Uterus (tissue), 4 donors: ENCODE results near the gene CMC4. TPM values are rescaled to one million over a fixed set of nuclear protein-coding genes. Genes with fewer than 3 reads are reported as not detected.

Source experiments
- DNase-seq, 2 donors: peaks; one replicate each; pipeline ENCODE4 v3.0.0-alpha.2; 2019 to 2020
- H3K27ac ChIP-seq, 2 donors: fragments of 200-600 bp; sonication (generic); 1 replicate in 1 of 2; 2 replicates in 1 of 2; pipeline ENCODE4 v1.5.1; 2016 to 2018
- H3K27me3 ChIP-seq, 2 donors: fragments of 200-600 bp; sonication (generic); one replicate each; pipeline ENCODE4 v1.5.1; 2018 to 2019; ENCODE audit warnings: control low read depth in 1 of 2
- H3K36me3 ChIP-seq, 2 donors: fragments of 200-600 bp; sonication (generic); one replicate each; pipeline ENCODE4 v1.5.1; 2019; ENCODE audit warnings: control low read depth in 1 of 2
- H3K4me1 ChIP-seq, 2 donors: fragments of 200-600 bp; sonication (generic); one replicate each; pipeline ENCODE4 v1.5.1; 2018 to 2019; ENCODE audit warnings: control low read depth in 1 of 2
- H3K4me3 ChIP-seq, 2 donors: fragments of 200-600 bp; sonication (generic); 1 replicate in 1 of 2; 2 replicates in 1 of 2; pipeline ENCODE4 v1.5.1; 2018 to 2019; ENCODE audit warnings: mild to moderate bottlenecking in 1 of 2
- H3K9me3 ChIP-seq, 2 donors: fragments of 200-600 bp; sonication (generic); one replicate each; pipeline ENCODE4 v1.5.1; 2019; ENCODE audit warnings: control low read depth in 1 of 2
- CTCF ChIP-seq, 4 experiments: fragments of 200-600 bp in 2 of 4; fragments of 450-650 bp in 2 of 4; sonication (generic) in 2 of 4; IDR thresholded peaks; one replicate each; pipeline ENCODE4 v1.5.1; 2016 to 2019; ENCODE audit warnings: antibody characterized with exemption in 4 of 4, mild to moderate bottlenecking in 2 of 4, moderate library complexity in 1 of 4
- POLR2A ChIP-seq, 2 donors: fragments of 450-650 bp; IDR thresholded peaks; one replicate each; pipeline ENCODE4 v1.6.1; 2016; ENCODE audit warnings: antibody characterized with exemption in 2 of 2, mild to moderate bottlenecking in 1 of 2, moderate library complexity in 1 of 2
- intact Hi-C: fragments of 100-400 bp; cut with DNase I; formaldehyde crosslinking; loops from one replicate; pipeline ENCODE4 v1.15.1; 2023; ENCODE audit warnings: low total_unique reads
- total RNA-seq, 4 donors: library from RNA; depleted of rRNA in 3 of 4; stranded (reverse); fragments of >200 nt in 3 of 4; gene quantifications; one replicate each; pipeline versions ENCODE4 v1.1.0 to v1.2.4, GENCODE V29; 2014 to 2023
- donor health status: DM: yes; HTN: yes; CAD: no.

CMC4 gene
- 10 to 100 TPM in 2 of 4 donors, 1 to 10 TPM in 2; 7.3 to 53.5 (median 12.2) TPM for total RNA-seq

- no peaks in the 10 kb centered on the region for H3K4me1 ChIP-seq
- no peaks in the 10 kb centered on the region for H3K9me3 ChIP-seq
- H3K27me3 ChIP-seq, result no peaks in the 10 kb centered on the region
- H3K4me3 ChIP-seq, result peak within 1 kb of the TSS; percentile 47 to 54
- peak within 1 kb of the TSS; percentile 79 to 92 for H3K27ac ChIP-seq
- intact Hi-C loops, result no loop called here
- no peak for TF ChIP-seq CTCF (IDR thresholded peaks at IDR 0.05)
- peak; percentile 37 to 69 for TF ChIP-seq POLR2A (IDR thresholded peaks at IDR 0.05)
- no peaks in the 10 kb centered on the region for H3K36me3 ChIP-seq
- DNase-seq, result peak; percentile 74 to 77
Measured at GRCh38 chrX:155070975-155071693, at the start of gene CMC4, which contains the start of the genes BRCC3 and MTCP1. CMC4 (minus strand) TSS chrX:155071136; CDS start chrX:155064023, 7,113 bp downstream. BRCC3 (plus strand) TSS chrX:155071508; CDS start chrX:155071528, 20 bp downstream. MTCP1 (minus strand) TSS chrX:155071136; CDS start chrX:155066010, 5,126 bp downstream.

- Histone ChIP-seq H3K4me3 (no peak overlapping the region), H3K27me3 (no peaks in the 10 kb centered on the region), H3K9me3 (no peaks in the 10 kb centered on the region), H3K36me3 (no peaks in the 10 kb centered on the region), H3K27ac (no peak overlapping the region), H3K4me1 (no peaks in the 10 kb centered on the region)
- intact Hi-C loops, result no loop called here
- no peak for DNase-seq
- TF ChIP-seq POLR2A (IDR thresholded peaks at IDR 0.05), result no peak
- no peak for TF ChIP-seq CTCF (IDR thresholded peaks at IDR 0.05)
Measured at GRCh38 chrX:155115174-155115819, 44.4 kb upstream of the CMC4 start.

GRCh38 chrX:155113097-155113496, 42.2 kb upstream of the CMC4 start:
- TF ChIP-seq CTCF (IDR thresholded peaks at IDR 0.05), result no peak
- no peak for TF ChIP-seq POLR2A (IDR thresholded peaks at IDR 0.05)
- intact Hi-C loops, result no loop called here
- no peak for DNase-seq

GRCh38 chrX:155112171-155112570, 41.2 kb upstream of the CMC4 start:
- intact Hi-C loops, result no loop called here
- H3K27me3 ChIP-seq, result no peaks in the 10 kb centered on the region
- no peak overlapping the region for H3K27ac ChIP-seq
- no peak overlapping the region for H3K4me3 ChIP-seq
- TF ChIP-seq CTCF (IDR thresholded peaks at IDR 0.05), result no peak
- no peak for TF ChIP-seq POLR2A (IDR thresholded peaks at IDR 0.05)
- no peaks in the 10 kb centered on the region for H3K36me3 ChIP-seq
- no peaks in the 10 kb centered on the region for H3K9me3 ChIP-seq
- no peak for DNase-seq
- H3K4me1 ChIP-seq, result no peaks in the 10 kb centered on the region

More at GRCh38 chrX:155113097-155113496, 42.2 kb upstream of the CMC4 start:
- Histone ChIP-seq H3K27me3 (no peaks in the 10 kb centered on the region), H3K27ac (no peak overlapping the region), H3K9me3 (no peaks in the 10 kb centered on the region), H3K4me3 (no peak overlapping the region), H3K4me1 (no peaks in the 10 kb centered on the region), H3K36me3 (no peaks in the 10 kb centered on the region)

- no peak overlapping the region for H3K4me3 ChIP-seq
- H3K27me3 ChIP-seq, result no peaks in the 10 kb centered on the region
- H3K27ac ChIP-seq, result no peak overlapping the region
- H3K9me3 ChIP-seq, result no peaks in the 10 kb centered on the region
- TF ChIP-seq CTCF (IDR thresholded peaks at IDR 0.05), result no peak
- no peaks in the 10 kb centered on the region for H3K4me1 ChIP-seq
- intact Hi-C loops, result no loop called here
- no peaks in the 10 kb centered on the region for H3K36me3 ChIP-seq
- no peak for DNase-seq
Measured at GRCh38 chrX:155108427-155108826, 37.5 kb upstream of the CMC4 start.
